ENCODE measurements around the gene CD22.
"Not testable (repeated sequence)": the region's sequence is repeated elsewhere in the genome, so short reads cannot be mapped to it uniquely, and the experiment has no call there.

The CD22 gene

DNA sequence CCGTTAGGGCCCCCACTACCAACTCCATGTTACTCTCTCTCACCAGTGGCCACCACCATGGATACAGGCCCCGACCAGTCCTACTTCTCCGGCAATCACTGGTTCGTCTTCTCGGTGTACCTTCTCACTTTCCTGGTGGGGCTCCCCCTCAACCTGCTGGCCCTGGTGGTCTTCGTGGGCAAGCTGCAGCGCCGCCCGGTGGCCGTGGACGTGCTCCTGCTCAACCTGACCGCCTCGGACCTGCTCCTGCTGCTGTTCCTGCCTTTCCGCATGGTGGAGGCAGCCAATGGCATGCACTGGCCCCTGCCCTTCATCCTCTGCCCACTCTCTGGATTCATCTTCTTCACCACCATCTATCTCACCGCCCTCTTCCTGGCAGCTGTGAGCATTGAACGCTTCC, 29.8 kb downstream of the CD22 start:
- not testable (repeated sequence) for DNase-seq (ENCODE audit: low read depth, low spot score)

DNA sequence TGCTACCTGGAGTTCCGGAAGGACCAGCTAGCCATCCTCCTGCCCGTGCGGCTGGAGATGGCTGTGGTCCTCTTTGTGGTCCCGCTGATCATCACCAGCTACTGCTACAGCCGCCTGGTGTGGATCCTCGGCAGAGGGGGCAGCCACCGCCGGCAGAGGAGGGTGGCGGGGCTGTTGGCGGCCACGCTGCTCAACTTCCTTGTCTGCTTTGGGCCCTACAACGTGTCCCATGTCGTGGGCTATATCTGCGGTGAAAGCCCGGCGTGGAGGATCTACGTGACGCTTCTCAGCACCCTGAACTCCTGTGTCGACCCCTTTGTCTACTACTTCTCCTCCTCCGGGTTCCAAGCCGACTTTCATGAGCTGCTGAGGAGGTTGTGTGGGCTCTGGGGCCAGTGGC, 30.4 kb downstream of the CD22 start:
- DNase-seq (ENCODE audit: low read depth, low spot score) = not testable (repeated sequence)

DNA sequence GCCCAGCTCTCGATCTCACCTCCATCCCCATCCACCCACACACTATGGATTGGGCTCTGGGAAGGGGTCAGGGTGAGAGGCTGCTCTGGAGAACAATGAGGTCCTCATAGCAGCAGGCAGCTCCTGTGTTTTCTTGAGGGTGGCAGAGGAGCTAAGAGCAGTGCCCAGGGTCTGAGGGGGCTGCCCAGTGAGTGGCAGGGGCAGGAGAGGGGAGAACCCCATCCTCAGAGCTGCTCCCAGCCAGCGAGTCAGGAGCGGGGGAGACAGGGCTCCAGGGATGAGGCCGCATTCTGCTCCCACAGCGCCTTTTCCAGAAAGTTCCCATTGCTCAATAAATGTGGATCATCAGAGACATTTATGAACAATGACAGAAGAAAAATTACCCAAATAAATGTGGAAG, 31.1 kb downstream of the CD22 start:
- not testable (repeated sequence) for DNase-seq (ENCODE audit: low read depth, low spot score)

DNA sequence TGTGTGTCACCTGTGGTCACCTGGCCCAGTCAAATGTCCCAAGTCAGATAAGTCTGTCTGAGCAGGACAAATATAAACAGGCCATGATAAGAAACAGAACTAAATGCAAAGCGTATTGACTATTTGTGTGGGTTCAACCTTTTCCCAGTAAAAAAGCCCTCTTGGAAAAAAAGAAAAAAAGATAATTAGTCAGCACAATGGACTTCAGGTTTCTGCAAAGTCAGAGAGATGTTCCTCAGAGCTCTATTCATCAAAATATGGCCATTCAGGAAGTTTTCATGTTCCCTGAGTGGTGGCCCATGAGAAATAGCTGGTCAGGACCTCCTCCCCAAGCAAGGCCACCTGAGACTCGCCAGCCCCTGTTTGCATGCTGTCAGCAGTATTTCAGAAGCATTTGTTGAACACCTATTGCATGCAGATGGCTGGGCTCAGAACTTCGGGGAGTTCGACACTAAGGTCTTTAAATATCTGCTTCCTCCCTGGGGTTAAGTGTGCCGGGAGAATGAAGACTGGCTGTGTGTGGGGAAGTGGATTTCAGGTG, 32.0 kb downstream of the CD22 start:
- no peak for DNase-seq (ENCODE audit: low read depth, low spot score)

DNA sequence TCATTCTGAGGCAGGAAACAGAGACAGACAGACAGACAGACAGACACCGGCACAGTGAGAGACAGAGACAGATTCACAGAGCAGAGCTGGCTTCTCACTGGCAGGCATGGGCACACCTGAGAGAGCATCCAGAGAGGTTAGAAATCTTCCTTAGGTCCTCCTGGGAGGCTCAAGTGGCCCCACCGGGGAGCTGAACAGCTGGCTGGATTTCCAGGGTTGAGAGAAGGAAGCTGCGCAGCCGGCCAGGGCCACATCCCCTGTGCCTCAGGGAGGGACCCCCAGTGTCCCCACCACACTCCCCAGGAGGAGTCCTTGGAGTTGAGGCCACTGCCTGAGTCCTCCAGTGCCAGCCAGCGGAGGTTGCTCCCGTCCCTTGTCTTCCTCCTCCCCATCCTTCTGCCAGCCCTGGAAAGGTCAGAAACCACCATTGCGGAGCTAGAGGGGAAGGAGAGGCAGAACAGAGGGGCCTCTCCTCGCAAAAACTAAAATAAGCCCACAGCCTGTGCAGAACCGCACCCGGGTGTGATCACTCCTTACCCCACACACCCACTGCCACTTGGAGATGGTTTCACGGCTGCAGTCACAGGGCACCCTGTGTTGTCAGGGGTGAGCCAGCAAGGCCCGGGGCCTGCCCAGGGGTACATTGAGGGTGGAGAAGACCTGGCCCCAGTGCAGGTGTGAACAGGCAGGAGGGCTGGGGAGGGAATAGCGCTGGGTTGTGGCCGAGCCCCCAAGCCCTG, 33.4 kb downstream of the CD22 start:
- no peak for DNase-seq (ENCODE audit: low read depth, low spot score)

DNA sequence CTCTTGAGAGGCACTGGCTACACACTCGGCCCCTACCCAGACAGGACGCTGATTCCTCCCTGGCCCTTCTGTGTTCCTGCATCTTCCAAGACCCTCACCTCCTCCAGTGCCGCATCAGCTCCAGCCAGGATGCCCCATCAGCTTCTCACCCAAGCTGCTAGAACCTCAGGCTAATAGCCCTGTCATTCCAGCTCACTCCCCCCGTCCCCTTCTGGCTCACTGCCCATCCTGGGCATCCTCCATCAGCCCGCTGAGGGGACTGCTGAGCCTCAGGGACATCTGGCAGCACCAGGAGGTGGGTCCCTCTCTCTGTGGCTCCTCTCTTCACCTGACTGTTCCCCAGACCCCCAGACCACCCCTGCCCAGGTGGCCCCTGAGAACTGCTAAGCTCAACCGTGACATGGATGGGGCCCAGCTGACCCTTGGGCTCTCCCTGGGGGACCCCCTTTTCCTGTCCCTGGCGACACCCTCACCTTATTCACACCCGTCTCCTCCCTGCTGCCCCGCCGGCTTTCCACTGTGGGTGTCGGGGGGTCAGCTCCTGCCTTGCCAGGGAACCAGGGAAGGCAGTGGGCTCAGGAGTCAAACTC, 34.1 kb downstream of the CD22 start:
- no peak for DNase-seq (ENCODE audit: low read depth, low spot score)

DNA sequence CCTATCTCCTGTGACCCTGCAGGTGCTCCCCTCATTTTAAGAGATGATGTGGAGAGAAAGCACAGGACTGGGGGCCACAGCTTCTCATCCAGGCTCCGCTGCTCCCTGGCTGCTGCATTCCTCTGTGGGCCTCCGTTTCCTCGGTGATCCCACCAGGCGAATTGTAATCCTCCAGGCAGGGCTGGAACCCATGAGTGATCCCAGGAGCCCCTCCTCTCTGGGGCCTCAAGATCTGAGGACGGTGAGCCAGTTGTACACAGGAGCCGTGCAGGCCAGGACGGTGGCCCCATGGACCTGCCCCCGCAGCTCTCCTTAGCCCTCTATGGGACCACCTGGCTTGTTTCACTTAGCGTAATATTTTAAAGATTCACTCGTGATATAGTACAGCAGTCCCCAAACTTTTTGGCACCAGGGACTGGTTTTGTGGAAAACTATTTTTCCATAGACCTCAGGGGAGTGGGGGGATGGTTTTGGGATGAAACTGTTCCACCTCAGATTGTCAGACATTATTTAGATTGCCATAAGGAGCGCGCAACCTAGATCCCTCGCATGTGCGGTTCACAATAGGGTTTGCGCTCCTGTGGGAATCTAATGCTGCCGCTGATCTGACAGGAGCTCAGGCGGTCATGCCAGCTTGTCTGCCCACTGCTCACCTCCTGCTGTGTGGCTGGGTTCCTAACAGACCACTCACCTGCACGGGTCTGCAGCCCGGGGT, 34.9 kb downstream of the CD22 start:
- DNase-seq (ENCODE audit: low read depth, low spot score) = no peak

DNA sequence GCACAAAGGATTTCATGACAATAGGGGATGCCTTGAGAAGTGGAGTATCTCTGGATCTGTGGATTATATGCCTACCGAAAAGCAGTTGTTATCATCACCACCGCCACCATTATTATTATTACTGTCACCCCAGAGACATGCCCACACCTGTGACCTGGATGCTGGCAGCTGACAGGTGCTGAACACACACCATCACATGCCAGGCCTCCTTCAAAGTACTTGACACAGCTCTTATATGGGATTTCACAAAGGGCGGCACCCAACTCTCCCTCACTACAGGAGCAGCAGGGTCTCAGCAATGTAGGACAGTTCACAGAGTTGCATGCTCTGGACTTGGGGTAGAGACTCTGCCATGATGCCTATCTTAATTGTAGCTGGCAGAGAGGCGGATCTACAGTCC, 36.3 kb downstream of the CD22 start:
- DNase-seq (ENCODE audit: low read depth, low spot score) = no peak

DNA sequence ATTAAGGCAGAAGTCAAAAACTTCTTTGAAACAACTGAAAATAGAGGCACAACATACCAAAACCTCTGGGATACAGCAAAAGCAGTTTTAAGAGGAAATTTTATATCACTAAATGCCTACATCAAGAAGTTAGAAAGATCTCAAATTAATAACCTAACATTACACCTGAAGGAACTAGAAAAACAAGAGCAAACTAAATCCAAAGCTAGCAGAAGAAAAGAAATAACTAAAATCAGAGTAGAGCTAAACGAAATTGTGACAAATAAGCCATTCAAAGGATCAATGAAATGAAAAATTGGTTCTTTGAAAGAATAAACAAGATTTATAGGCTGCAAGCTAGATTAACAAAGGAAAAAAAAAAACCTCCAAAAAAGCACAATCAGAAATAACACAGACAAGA, 39.4 kb downstream of the CD22 start:
- no peak for DNase-seq (ENCODE audit: low read depth, low spot score)

DNA sequence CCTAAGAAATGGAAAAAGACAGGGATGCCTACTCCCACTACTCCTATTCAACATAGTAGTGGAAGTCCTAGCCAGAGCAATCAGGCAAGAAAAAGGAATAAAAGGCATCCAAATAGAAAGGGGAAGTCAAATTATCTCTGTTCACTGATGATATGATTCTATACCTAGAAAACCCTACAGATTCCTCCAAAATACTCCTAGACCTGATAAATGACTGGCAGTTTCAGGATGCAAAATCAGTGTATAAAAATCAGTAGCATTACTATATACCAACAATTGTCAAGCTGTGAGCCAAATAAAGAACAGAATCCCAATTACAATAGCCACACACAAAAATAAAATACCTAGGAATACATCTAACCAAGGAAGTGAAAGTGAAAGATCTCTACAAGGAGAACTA, 40.5 kb downstream of the CD22 start:
- no peak for DNase-seq (ENCODE audit: low read depth, low spot score)

DNA sequence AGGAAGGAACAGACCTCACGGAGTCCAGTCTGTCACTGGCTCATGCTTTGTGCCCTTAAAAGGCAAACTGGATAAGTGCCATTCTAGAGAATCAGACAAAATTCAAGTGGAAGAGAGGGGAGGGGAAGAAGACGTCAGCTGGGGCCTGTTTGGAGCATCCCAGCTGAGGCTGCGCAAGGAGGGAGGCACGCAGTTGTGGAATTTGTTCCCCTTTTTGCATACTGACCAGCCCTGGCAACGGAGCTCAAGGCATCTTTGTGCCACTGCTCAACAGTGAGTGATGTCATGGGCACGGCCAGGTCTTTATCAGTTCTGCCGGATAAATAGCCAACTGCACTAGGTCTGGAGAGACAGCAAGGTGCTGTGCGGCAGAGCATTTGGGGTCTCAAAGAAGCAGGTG, 41.7 kb downstream of the CD22 start, which contains the start of gene GPR42:
TSS of gene GPR42 (plus strand) at position 347 of the 400 bp plus-strand sequence. CDS start 292 bp downstream, outside the sequence.
- DNase-seq (ENCODE audit: low read depth, low spot score) = no peak

DNA sequence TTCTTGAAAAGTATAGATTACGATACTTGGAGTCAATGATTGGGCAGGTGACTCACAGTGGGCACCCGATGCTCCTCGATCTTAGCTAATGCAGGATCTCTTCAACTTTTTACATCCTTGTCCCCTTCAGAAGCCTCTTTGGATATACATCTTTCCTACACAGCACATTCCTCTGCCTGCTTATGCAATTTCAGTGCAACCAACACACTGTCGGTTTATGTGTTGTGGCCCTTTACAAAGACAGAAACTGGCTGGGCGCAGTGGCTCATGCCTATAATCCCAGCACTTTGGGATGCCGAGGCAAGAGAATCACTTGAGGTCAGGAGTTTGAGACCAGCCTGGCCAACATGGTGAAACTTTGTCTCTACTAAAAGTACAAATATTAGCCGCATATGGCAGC, 44.5 kb downstream of the CD22 start:
- DNase-seq (ENCODE audit: low read depth, low spot score) = no peak

DNA sequence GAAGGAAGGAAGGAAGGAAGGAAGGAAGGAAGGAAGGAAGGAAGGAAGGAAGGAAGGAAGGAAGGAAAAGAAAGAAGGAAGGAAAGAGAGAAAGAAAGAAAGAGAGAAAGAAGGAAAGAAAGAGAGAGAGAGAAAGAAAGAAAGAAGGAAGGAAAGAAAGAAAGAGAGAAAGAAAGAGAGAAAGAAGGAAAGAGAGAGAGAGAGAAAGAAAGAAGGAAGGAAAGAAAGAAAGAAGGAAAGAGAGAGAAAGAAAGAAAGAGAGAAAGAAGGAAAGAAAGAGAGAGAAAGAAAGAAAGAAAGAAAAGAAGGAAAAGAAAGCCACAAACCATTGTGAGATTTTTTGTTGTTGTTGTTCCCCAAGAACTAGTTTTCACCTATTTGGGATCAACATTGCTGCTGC, 45.0 kb downstream of the CD22 start:
- not testable (repeated sequence) for DNase-seq (ENCODE audit: low read depth, low spot score)

DNA sequence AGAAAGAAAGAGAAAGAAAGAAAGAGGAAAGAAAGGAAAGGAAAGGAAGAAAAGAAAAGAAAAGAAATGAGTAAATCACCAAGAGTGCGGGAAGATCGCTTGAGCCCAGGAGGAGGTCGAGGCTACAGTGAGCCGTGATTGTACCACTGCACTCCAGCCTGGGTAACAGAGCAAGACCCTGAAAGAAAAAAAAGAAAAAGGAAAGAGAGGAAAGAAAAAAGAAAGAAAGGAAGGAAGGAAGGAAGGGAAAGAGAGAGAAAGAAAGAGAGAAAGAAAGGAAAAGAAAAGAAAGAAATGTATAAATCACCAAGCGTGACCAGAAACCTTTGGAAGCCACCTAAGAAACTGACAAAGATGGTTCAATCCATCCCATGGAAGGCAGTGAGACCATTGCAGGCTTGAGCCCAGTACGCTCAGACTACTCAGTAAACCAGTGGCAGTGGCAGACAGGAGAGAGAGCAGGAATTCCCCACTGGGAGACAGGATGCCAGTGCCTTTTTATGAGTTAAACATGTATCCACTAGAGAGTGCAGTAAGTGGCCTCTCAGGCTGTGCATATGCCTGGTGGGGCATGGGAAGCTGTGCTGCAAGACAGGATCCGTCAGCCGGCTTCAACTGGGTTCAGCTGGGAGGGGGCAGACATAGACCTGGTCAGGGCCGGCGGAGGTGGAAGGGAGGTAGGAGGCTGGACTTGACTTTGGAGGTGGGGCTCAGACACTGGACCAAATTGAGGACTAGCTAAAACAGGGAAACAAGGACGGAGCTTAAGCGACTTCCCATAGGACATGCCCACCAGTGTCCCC, 46.7 kb downstream of the CD22 start:
- DNase-seq (ENCODE audit: low read depth, low spot score) = no peak

DNA sequence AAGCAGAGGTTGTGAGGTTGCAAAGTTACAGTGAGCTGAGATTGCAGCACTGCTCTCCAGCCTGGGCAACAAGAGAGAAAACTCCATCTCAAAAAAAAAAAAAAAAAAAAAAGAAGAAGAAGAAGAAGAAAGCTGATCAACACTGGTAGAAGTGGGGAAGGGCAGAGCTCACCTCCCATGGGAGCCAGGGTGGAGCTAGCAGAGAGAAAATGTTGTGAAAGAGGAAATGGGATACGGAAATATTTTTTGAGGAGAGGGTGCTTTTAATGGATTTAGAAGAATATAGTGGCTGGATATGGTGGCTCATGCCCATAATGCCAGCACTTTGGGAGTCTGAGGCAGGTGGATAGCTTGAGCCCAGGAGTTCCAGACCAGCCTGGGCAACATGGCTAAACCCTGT, 48.7 kb downstream of the CD22 start:
- DNase-seq (ENCODE audit: low read depth, low spot score) = no peak

DNA sequence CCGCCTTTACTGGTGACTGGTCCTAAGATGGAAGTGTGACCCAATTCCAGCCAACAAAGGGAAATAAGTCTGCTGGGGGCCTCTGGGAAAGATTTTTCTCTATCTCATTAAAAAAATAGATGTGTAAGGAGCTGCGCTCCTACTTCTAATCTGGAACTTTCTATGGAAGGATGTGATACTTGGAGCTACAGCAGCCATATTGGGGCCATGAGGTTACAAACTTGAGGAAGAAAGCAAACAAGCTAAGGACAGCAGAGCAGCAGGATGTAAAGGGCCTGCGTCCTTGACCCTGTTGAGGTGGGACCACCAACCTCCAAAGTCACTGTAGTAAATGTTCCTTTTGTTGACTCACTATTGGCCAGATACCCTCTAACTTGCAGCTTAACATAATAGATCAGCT, 49.4 kb downstream of the CD22 start:
- DNase-seq (ENCODE audit: low read depth, low spot score) = no peak

DNA sequence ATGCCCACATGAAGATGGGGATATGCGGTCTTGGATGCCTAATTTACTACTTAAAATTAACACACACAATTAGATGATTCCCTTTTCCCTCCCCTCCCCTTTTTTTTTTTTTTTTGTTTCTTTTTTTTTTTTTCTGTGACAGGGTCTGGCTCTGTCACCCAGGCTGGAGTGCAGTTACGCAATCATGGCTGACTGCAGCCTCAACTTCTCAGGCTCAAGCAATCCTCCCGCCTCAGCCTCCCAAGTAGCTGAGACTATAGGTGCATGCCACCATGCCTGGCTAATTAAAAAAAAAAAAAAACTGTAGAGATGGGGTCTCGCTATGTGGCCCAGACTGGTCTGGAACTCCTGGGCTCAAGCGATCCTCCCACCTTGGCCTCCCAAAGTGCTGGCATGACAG, 50.6 kb downstream of the CD22 start:
- DNase-seq (ENCODE audit: low read depth, low spot score) = not testable (repeated sequence)

DNA sequence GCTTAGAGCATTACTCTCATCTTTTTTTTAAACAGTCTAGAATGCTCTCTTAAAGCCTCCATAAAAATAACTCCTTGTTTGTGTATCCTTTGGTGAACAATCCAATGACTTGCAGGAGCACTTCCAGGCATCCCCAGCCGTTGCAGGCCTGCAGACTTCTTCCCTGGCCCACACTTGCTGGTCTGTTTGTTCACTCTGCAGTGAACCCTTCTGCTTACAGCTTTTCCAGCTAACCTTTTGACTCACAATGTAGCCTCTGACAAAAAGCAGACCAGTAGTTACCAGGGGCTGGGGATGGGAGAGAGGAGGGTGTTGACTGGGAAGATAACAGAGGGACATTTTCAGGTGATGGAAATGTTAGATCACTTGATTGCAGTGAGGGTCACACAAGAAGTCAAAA, 51.0 kb downstream of the CD22 start:
- DNase-seq (ENCODE audit: low read depth, low spot score) = no peak

DNA sequence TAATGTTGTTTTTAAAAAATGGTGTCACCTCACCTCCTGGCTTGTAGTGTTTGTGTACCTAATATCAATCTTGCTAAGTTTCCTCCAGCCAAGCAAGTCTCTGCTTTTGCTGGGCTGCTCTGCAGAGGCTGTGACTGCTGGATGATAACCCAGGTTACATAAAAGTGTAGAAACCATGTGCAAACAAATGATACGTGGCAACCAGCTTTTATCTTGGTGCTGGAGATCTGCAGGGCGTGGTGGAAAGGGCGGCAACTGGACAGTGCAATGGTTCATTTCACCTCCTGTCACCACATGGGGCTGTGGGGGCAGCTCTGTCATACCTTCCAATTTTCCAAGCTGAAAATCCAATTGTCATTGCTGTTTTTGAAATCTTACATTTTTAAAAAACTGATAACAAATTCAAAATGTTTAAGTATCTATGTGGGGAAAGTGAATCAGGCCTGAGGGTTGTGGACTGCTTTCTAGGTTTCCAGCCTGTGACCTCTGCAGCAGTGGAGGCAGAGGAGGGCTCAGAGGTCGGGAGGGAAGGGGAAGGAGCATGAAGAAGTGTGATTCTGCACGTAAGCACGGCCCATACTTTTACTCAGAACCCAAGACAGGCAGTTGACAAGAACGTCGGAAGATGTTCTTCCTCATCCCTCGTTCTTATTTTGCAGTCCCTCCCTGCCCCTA, 51.6 kb downstream of the CD22 start:
- no peak for DNase-seq (ENCODE audit: low read depth, low spot score)

DNA sequence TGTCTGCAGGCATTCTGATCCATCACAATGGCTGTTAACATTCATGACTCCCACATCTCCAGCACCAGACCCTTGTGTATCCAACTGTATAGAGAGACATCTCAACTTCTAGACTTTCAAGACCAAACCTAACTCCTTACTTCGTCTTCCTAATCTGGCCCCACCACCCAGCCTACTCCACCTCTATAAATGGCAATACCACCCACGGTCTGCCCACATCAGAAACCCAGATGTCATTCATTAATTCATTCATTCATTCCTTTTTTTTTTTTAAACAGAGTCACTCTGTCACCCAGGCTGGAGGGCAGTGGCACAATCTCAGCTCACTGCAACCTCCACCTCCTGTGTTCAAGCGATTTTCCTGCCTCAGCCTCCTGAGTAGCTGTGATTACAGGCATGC, 52.3 kb downstream of the CD22 start:
- DNase-seq (ENCODE audit: low read depth, low spot score) = no peak

DNA sequence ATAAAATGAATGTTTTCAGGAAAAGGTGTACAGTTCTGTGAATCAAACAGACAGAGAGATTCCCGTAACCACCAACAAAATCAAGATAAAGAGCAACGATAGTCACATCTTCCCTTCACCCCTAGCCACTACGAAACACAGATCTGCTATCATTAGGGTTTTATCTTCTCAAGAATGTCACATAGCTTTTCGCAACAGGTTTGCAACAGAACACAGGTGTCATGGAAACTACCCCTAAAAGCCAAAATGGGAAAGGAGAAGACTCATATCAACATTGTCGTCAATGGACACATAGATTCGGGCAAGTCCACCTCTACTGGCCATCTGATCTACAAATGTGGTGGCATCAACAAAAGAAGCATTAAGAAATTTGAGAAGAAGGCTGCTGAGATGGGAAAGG, 52.9 kb downstream of the CD22 start:
- DNase-seq (ENCODE audit: low read depth, low spot score) = no peak

Measured in activated naive CD8-positive, alpha-beta T cell treated with anti-CD3 and anti-CD28 coated beads, Interleukin-2, amount 50 U/mL, for 16 hours (primary cell).